ENCODE measurements around the gene LPAR1. TPM values are rescaled to one million over a fixed set of nuclear protein-coding genes. Genes with fewer than 3 reads are reported as not detected.

The LPAR1 gene
- total and polyA plus RNA-seq, 9 of the 15 experiments (the other 6 are each of a cell fraction or from before 2014, with no cell fraction given), result 0.13 TPM; not detected in 8

DNA sequence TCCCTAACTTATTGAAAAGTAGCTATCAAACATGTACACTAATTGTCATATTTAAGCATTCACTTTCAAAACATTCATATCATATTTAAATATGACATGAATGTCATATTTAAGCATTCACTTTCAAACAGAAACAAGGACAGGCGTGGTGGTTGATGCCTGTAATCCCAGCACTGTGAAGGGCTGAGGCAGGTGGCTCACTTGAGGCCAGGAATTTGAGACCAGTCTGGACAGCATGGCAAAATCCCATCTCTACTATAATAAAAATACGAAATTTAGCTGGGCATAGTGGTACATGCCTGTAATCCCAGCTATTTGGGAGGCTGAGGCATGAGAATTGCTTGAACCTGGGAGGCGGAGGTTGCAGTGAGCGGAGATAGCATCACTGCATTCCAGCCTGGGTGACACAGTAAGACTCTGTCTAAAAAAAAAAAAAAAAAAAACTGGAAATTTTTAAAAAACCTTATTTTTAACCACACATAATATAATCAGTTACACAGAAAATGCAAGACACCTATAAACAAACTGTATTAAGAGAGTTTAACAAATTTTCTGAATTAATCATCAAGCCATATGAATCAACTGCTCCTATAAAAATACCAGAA is 88.1 kb downstream of the LPAR1 start:
- in situ Hi-C loops (cut with MboI), result no loop called here

More for the DNA sequence above, 88.1 kb downstream of the LPAR1 start:
- Histone ChIP-seq H3K9me1 (ENCODE audit: control insufficient read depth, insufficient read depth, low read length) (no peaks in the 10 kb centered on the region), H3K9ac (ENCODE audit: insufficient read depth in 1 of 2, low read depth in 2 of 2, low read length in 2 of 2) (no peak overlapping the region), H3K4me1 (replicated peaks in 1 of 2; ENCODE audit: control insufficient read depth in 2 of 2, insufficient read depth in 2 of 2, low read length in 2 of 2) (no peaks in the 10 kb centered on the region), H3K27ac (ENCODE audit: extremely low read depth, low read depth, low read length) (no peak overlapping the region), H2AFZ (ENCODE audit: low read depth, low read length) (no peak overlapping the region), H3K9me3 (replicated peaks; ENCODE audit: control insufficient read depth, insufficient read depth, low read depth, low read length) (no peaks in the 10 kb centered on the region), H3K79me2 (ENCODE audit: control insufficient read depth, insufficient read depth, low read length) (no peaks in the 10 kb centered on the region), H4K20me1 (replicated peaks; ENCODE audit: control insufficient read depth, insufficient read depth, low read length) (no peaks in the 10 kb centered on the region), H3K36me3 (ENCODE audit: control insufficient read depth, insufficient read depth, low read length) (no peaks in the 10 kb centered on the region), H3K4me2 (ENCODE audit: insufficient read depth, low read length) (no peak overlapping the region), H3K27me3 (ENCODE audit: control insufficient read depth in 2 of 2, insufficient read depth in 2 of 2, low read length in 2 of 2) (no peaks in the 10 kb centered on the region), H3K4me3 (no peak overlapping the region)
- CTCF ChIA-PET (ENCODE audit: low intra/inter-chr PET ratio), result no interaction called here
- no peak for FAIRE-seq
- no peak for ATAC-seq
- POLR2A ChIA-PET, result no interaction called here
- TF ChIP-seq ZNF217 (CRISPR knock-in tag; IDR thresholded peaks at IDR 0.05) (no peak), CBX5 (IDR thresholded peaks at IDR 0.05; ENCODE audit: borderline replicate concordance, low read depth) (no peak), SMARCC2 (IDR thresholded peaks at IDR 0.05; ENCODE audit: low read depth) (no peak), NR4A1 (CRISPR knock-in tag; IDR thresholded peaks at IDR 0.05) (no peak), NR4A1 (tag; IDR thresholded peaks at IDR 0.05) (no peak), SFPQ (IDR thresholded peaks at IDR 0.05; ENCODE audit: low read depth, low read length) (no peak), ZNF707 (CRISPR knock-in tag; conservative IDR thresholded peaks at IDR 0.05) (no peak)
- no peak for DNase-seq (ENCODE audit: extremely low read depth in 1 of 4, low spot score in 3 of 4)
- BruUV-seq (replicated peaks), result no TSS peak
- intact Hi-C loops (cut with micrococcal nuclease), result no loop called here
- 0% methylated on average over 4 of the region's 4 CpGs for WGBS (ENCODE audit: insufficient coverage, low coverage, missing lambda C conversion rate)

All from K562 (cell line).